ENCODE results near the gene VCL. TPM values are rescaled to one million over a fixed set of nuclear protein-coding genes. Genes with fewer than 3 reads are reported as not detected.

Gene VCL
- polyA plus RNA-seq, 1 of the 3 experiments (the other 2 are of a cell fraction), result 147 TPM

DNA sequence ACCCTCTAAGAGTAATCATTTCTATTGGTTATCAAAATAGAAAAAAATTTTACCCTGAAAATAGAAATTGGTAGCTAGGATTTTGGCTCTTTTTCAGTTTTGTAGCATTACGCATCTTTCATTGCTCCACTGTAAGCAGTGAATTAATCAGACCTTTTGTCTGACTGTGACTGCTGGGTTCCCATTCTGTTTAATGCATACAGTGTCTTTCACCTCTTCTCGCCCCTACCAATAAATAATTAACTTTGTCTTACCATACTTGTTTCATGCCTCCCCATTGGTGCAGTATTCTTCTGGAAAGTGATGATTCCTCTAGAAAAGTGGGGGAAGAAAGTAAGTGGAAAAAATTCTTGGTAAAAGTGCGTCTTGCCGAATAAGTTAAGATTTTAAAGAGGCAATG lies 79.5 kb downstream of the VCL start:
- Histone ChIP-seq H3K9ac (no peak overlapping the region), H3F3A (replicated peaks; ENCODE audit: insufficient read depth) (peaks cover 66% of the 10 kb centered on the region), H3K27me3 (ENCODE audit: insufficient read depth) (no peaks in the 10 kb centered on the region), H3K4me3 (ENCODE audit: low read depth in 2 of 2, low read length in 1 of 2) (no peak overlapping the region), H2AFZ (ENCODE audit: low read depth) (no peak overlapping the region), H3K36me3 (replicated peaks in 1 of 2; ENCODE audit: control insufficient read depth in 1 of 2, insufficient read depth in 2 of 2, low read length in 1 of 2) (peaks cover 42 to 58% of the 10 kb centered on the region in 2 experiments), H3K4me1 (ENCODE audit: control insufficient read depth in 1 of 2, insufficient read depth in 2 of 2, low read depth in 1 of 2, low read length in 1 of 2) (peaks cover 2 to 65% of the 10 kb centered on the region in 2 experiments; a peak in 3 of 4 replicates), H3K9me2 (no peaks in the 10 kb centered on the region), H4K20me1 (ENCODE audit: insufficient read depth) (peaks cover 9% of the 10 kb centered on the region), H3K4me2 (no peak overlapping the region), H3K9me3 (no peaks in the 10 kb centered on the region), H3K27ac (ENCODE audit: low read depth in 2 of 2, low read length in 1 of 2) (peak overlapping the region in 1 of 2 experiments; percentile 75; a peak in 3 of 4 replicates), H3K79me2 (ENCODE audit: insufficient read depth) (peaks cover 96% of the 10 kb centered on the region)
- CTCF ChIA-PET, result interaction anchor here (1.5 to 6.2 kb wide), 5 partner anchors 10 to 227 kb away, joined by 4 to 102 read pairs (median 7); no protein-coding TSS in a partner anchor
- POLR2A ChIA-PET, result no interaction called here
- TF ChIP-seq CHD2 (IDR thresholded peaks at IDR 0.05; ENCODE audit: low read length, partially characterized antibody) (no peak), FOSL2 (IDR thresholded peaks at IDR 0.05; ENCODE audit: borderline replicate concordance, low read depth) (no peak), EP300 (IDR thresholded peaks at IDR 0.05; ENCODE audit: borderline replicate concordance in 1 of 2, low read depth in 1 of 2, low read length in 1 of 2) (no peak), GABPA (IDR thresholded peaks at IDR 0.05; ENCODE audit: low read depth) (no peak), SIN3A (IDR thresholded peaks at IDR 0.05; ENCODE audit: borderline replicate concordance, low read depth, low read length) (no peak)
- TF ChIP-seq, protein P1, sequence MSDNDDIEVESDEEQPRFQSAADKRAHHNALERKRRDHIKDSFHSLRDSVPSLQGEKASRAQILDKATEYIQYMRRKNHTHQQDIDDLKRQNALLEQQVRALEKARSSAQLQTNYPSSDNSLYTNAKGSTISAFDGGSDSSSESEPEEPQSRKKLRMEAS (IDR thresholded peaks at IDR 0.05; ENCODE audit: low read depth), result no peak
- DNase-seq, result no peak
- 88% methylated on average over 4 of the region's 4 CpGs for WGBS (ENCODE audit: low lambda C conversion rate)

DNA sequence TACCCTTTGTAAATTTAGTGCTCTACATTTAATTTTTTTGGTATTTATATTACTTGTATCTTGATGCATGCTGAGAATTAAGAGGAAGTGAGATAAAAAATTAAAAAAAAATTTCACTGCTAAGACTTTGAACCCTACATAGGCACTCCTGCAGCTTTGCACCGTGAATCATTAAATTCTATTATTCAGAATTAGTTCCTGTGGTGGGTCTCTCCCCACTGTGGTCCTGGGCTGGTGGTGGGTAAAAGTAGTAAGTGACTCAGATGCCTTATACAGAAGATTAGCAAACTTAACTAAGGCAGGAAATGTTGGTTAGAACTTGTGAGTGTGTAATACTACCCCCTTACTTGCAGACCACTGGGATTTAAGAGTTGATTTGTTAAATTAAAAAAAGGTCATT lies 80.1 kb downstream of the VCL start:
- peak overlapping the region; percentile 39; the same call in 1 of the 2 replicates for H3K9ac ChIP-seq
- H3K36me3 ChIP-seq (replicated peaks in 1 of 2; ENCODE audit: control insufficient read depth in 1 of 2, insufficient read depth in 2 of 2, low read length in 1 of 2), result peaks cover 45 to 58% of the 10 kb centered on the region in 2 experiments
- no peak for DNase-seq
- H3F3A ChIP-seq (replicated peaks; ENCODE audit: insufficient read depth), result peaks cover 69% of the 10 kb centered on the region
- peaks cover 96% of the 10 kb centered on the region for H3K79me2 ChIP-seq (ENCODE audit: insufficient read depth)
- no peak overlapping the region for H3K4me3 ChIP-seq (ENCODE audit: low read depth in 2 of 2, low read length in 1 of 2)
- H3K4me1 ChIP-seq (ENCODE audit: control insufficient read depth in 1 of 2, insufficient read depth in 2 of 2, low read depth in 1 of 2, low read length in 1 of 2), result peaks cover 2 to 62% of the 10 kb centered on the region in 2 experiments; a peak in 3 of 4 replicates
- 3% methylated on average over 1 of the region's 1 CpG for WGBS (ENCODE audit: low lambda C conversion rate)
- CTCF ChIA-PET, result interaction anchor here (1.0 to 6.2 kb wide), 2 partner anchors 156 to 189 kb away, joined by 4 to 102 read pairs; no protein-coding TSS in a partner anchor
- H4K20me1 ChIP-seq (ENCODE audit: insufficient read depth), result peaks cover 9% of the 10 kb centered on the region
- no peaks in the 10 kb centered on the region for H3K27me3 ChIP-seq (ENCODE audit: insufficient read depth)
- TF ChIP-seq MEF2A (IDR thresholded peaks at IDR 0.05; ENCODE audit: borderline replicate concordance, low read depth), result no peak; the same call in 1 of the 2 replicates
- no peak for TF ChIP-seq RCOR1 (IDR thresholded peaks at IDR 0.05; ENCODE audit: low read length)
- no peak for TF ChIP-seq FOXJ3 (CRISPR knock-in tag; IDR thresholded peaks at IDR 0.05)
- TF ChIP-seq, protein P2, sequence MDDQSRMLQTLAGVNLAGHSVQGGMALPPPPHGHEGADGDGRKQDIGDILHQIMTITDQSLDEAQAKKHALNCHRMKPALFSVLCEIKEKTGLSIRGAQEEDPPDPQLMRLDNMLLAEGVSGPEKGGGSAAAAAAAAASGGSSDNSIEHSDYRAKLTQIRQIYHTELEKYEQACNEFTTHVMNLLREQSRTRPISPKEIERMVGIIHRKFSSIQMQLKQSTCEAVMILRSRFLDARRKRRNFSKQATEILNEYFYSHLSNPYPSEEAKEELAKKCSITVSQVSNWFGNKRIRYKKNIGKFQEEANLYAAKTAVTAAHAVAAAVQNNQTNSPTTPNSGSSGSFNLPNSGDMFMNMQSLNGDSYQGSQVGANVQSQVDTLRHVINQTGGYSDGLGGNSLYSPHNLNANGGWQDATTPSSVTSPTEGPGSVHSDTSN (IDR thresholded peaks at IDR 0.05), result no peak
- no peak for TF ChIP-seq RAD21 (IDR thresholded peaks at IDR 0.05; ENCODE audit: low read length)
- peak; percentile 31; the same call in 1 of the 2 replicates for TF ChIP-seq TCF12 (IDR thresholded peaks at IDR 0.05)
- TF ChIP-seq, protein P1 (IDR thresholded peaks at IDR 0.05; ENCODE audit: low read depth), result no peak
- 0 out of 2 replicates have a peak, but pooled peaks have one; percentile 20 for TF ChIP-seq JUND (IDR thresholded peaks at IDR 0.05)
- no peak for TF ChIP-seq NFIC (IDR thresholded peaks at IDR 0.05; ENCODE audit: borderline replicate concordance)
- peak; percentile 26; the same call in 1 of the 2 replicates for TF ChIP-seq FOSL2 (IDR thresholded peaks at IDR 0.05; ENCODE audit: borderline replicate concordance, low read depth)
- TF ChIP-seq TAF1 (IDR thresholded peaks at IDR 0.05; ENCODE audit: borderline replicate concordance, low read depth, low read length), result no peak
- TF ChIP-seq EZH2phosphoT487 (IDR thresholded peaks at IDR 0.05; ENCODE audit: borderline replicate concordance, low read depth), result no peak
- TF ChIP-seq YY1 (IDR thresholded peaks at IDR 0.05; ENCODE audit: low read depth), result no peak
- no peak for TF ChIP-seq MXI1 (IDR thresholded peaks at IDR 0.05; ENCODE audit: low read depth, low read length)
- TF ChIP-seq SMC3 (IDR thresholded peaks at IDR 0.05; ENCODE audit: low read depth, low read length), result no peak
- no peak for TF ChIP-seq RFX5 (IDR thresholded peaks at IDR 0.05; ENCODE audit: low read length)
- POLR2A ChIA-PET, result no interaction called here
- H3K4me2 ChIP-seq, result peak overlapping the region; percentile 48; the same call in 1 of the 2 replicates
- no peak overlapping the region for H2AFZ ChIP-seq (ENCODE audit: low read depth)
- no peaks in the 10 kb centered on the region for H3K9me3 ChIP-seq
- peak overlapping the region; percentile 75 to 82; a peak in 3 of 4 replicates for H3K27ac ChIP-seq (ENCODE audit: low read depth in 2 of 2, low read length in 1 of 2)
- no peaks in the 10 kb centered on the region for H3K9me2 ChIP-seq

Data from SK-N-SH (cell line).